HEK293T (cell line): ENCODE results near the gene FMO3.

Experiments used
- CTCF ChIA-PET: fragments of 350-600 bp; formaldehyde crosslinking; extraction: SDS; loops from one replicate; lab custom pipeline; 2021; ENCODE audit warnings: antibody characterized with exemption, inconsistent platforms; lab: Yijun Ruan, JAX
- POLR2A ChIA-PET: fragments of 350-600 bp; formaldehyde crosslinking; extraction: SDS; loops from one replicate; lab custom pipeline; 2020; ENCODE audit warnings: antibody characterized with exemption, inconsistent platforms; lab: Yijun Ruan, JAX
- DNase-seq: peaks from one replicate; pipeline ENCODE4 v3.0.0; 2012; ENCODE audit warnings: mixed read lengths; ENCODE audit errors: extremely low spot score
- ARNT ChIP-seq: fragments of 450-650 bp; IDR thresholded peaks from 2 replicates; pipeline ENCODE4 v1.6.1; 2017; ENCODE audit warnings: mild to moderate bottlenecking
- BHLHE40 ChIP-seq: fragments of 450-650 bp; IDR thresholded peaks from 2 replicates; pipeline ENCODE4 v1.6.1; 2016; ENCODE audit warnings: mild to moderate bottlenecking, moderate library complexity, borderline replicate concordance
- CTBP1 ChIP-seq: fragments of 450-650 bp; IDR thresholded peaks from 2 replicates; pipeline ENCODE4 v1.6.1; 2016; ENCODE audit warnings: borderline replicate concordance
- ELF4 ChIP-seq: fragments of 450-650 bp; IDR thresholded peaks from 2 replicates; pipeline ENCODE4 v1.6.1; 2017; ENCODE audit warnings: antibody characterized with exemption
- FOXA1 ChIP-seq: fragments of 450-650 bp; IDR thresholded peaks from 2 replicates; pipeline ENCODE4 v1.6.1; 2016; ENCODE audit warnings: mild to moderate bottlenecking
- FOXK2 ChIP-seq: fragments of 450-650 bp; IDR thresholded peaks from 2 replicates; pipeline ENCODE4 v1.6.1; 2016; ENCODE audit warnings: mild to moderate bottlenecking
- FOXM1 ChIP-seq: fragments of 450-650 bp; IDR thresholded peaks from 2 replicates; pipeline ENCODE4 v1.6.1; 2017; ENCODE audit warnings: mild to moderate bottlenecking, borderline replicate concordance
- HDGF ChIP-seq: fragments of 450-650 bp; IDR thresholded peaks from 2 replicates; pipeline ENCODE4 v1.6.1; 2017; ENCODE audit warnings: antibody characterized with exemption, borderline replicate concordance
- L3MBTL2 ChIP-seq: fragments of 450-650 bp; conservative IDR thresholded peaks from 2 replicates; pipeline ENCODE4 v1.6.1; 2016; ENCODE audit warnings: mild to moderate bottlenecking
- LEF1 ChIP-seq: fragments of 450-650 bp; IDR thresholded peaks from 2 replicates; pipeline ENCODE4 v1.6.1; 2017; ENCODE audit warnings: mild to moderate bottlenecking, borderline replicate concordance
- NFRKB ChIP-seq: fragments of 450-650 bp; IDR thresholded peaks from 2 replicates; pipeline ENCODE4 v1.6.1; 2016; ENCODE audit warnings: mild to moderate bottlenecking, moderate library complexity
- SP1 ChIP-seq: fragments of 450-650 bp; IDR thresholded peaks from 2 replicates; pipeline ENCODE4 v1.6.1; 2017
- SUZ12 ChIP-seq: fragments of 450-650 bp; IDR thresholded peaks from 2 replicates; pipeline ENCODE4 v1.6.1; 2016; ENCODE audit warnings: mild to moderate bottlenecking
- TARDBP ChIP-seq: fragments of 450-650 bp; IDR thresholded peaks from 2 replicates; pipeline ENCODE4 v1.6.1; 2016
- ZNF384 ChIP-seq: fragments of 450-650 bp; IDR thresholded peaks from 2 replicates; pipeline ENCODE4 v1.6.1; 2016
- TF ChIP-seq, protein P1 (sequence below): fragments of 450-650 bp; IDR thresholded peaks from 2 replicates; pipeline ENCODE4 v1.6.1; 2016

FMO3 gene

DNA sequence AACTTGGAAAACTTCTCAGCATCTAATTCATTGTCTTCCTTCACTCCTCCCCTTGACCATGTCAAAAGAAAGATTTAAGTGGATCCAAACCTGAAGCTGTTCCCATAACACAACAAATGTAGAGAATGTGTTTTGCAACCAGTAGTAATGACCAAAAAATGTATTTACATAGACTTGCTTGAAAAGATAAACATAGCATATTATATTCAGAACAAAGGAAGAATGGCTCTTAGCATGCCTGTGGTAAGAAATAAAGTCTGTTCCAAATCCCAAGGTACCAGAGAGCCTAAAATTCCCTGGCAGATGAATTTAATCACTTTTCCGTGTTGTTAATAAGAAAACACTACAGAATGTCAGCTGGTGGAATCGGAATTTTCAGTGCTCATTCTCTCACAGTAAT is 36.8 kb downstream of the FMO3 start:
- POLR2A ChIA-PET: no interaction called here
- TF ChIP-seq LEF1 (no peak), SP1 (no peak), TARDBP (no peak), ELF4 (no peak), FOXA1 (no peak), FOXM1 (no peak), FOXK2 (no peak), SUZ12 (no peak), BHLHE40 (no peak), ZNF384 (no peak), CTBP1 (no peak), ARNT (no peak), L3MBTL2 (no peak), NFRKB (no peak), HDGF (no peak)
- TF ChIP-seq, protein P1, sequence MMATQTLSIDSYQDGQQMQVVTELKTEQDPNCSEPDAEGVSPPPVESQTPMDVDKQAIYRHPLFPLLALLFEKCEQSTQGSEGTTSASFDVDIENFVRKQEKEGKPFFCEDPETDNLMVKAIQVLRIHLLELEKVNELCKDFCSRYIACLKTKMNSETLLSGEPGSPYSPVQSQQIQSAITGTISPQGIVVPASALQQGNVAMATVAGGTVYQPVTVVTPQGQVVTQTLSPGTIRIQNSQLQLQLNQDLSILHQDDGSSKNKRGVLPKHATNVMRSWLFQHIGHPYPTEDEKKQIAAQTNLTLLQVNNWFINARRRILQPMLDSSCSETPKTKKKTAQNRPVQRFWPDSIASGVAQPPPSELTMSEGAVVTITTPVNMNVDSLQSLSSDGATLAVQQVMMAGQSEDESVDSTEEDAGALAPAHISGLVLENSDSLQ: no peak
- CTCF ChIA-PET: no interaction called here
- DNase-seq: no peak

DNA sequence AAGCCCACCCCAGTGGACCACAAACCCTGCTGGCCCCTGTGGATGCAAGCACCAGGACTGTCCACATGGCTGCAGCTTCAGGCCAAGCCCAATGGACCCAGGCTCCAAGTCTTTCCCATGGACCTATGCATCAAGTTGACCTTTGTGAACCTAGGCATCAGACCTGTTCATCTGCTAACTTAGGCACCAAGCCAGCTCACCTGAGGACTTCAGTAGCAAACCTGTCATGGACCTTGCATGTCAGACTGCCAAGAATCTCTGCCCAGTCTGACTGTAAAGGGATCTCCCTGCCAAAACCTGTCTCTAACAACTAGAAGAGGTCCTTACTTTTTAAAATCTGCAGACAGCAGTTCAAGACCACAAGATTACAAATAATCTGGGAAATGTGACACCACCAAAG is 37.8 kb downstream of the FMO3 start:
- ChIA-PET CTCF (no interaction called here), POLR2A (no interaction called here)
- TF ChIP-seq HDGF (no peak), FOXM1 (no peak), SUZ12 (no peak)
- TF ChIP-seq, protein P1: no peak
- no peak for DNase-seq

DNA sequence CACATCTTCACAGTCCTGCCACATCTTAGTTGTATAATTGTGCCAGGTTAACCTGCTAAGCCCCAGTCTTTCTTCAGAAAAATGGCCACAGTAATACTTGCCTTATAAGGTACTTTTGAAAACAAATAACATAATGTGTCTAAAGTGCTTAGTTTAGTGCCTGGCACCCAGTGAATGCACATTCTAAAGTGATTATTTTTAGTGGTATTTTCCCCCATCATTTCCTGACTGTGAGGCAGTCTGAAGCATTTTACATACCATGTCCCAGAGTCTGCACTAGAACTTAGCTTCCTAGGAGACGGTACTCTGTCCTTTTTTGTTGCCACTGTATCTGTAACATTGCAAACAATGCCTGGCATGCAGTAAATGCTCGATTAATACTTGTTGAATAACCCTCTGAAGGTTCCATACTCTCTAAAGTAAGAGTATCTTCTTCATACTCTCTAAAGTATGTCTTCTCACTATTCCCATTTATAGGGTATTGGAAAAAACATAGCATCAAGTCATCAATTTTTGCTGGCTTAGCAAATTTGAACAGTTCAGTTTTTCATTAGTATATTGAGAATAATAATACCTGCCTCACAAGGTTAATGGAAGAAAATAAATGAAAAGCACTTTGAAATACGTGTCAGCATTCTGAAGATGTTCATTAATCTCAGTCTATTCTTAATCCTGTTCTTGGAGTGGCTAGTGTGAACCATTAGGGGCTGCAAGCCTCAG is 43.7 kb downstream of the FMO3 start:
- ChIA-PET CTCF (no interaction called here), POLR2A (no interaction called here)
- TF ChIP-seq FOXK2: no peak
- TF ChIP-seq FOXA1: no peak
- TF ChIP-seq ARNT: no peak
- no peak for TF ChIP-seq SUZ12
- no peak for TF ChIP-seq BHLHE40
- TF ChIP-seq FOXM1: no peak
- TF ChIP-seq CTBP1: no peak
- no peak for TF ChIP-seq L3MBTL2
- TF ChIP-seq, protein P1: no peak
- TF ChIP-seq TARDBP: no peak
- no peak for TF ChIP-seq ZNF384

DNA sequence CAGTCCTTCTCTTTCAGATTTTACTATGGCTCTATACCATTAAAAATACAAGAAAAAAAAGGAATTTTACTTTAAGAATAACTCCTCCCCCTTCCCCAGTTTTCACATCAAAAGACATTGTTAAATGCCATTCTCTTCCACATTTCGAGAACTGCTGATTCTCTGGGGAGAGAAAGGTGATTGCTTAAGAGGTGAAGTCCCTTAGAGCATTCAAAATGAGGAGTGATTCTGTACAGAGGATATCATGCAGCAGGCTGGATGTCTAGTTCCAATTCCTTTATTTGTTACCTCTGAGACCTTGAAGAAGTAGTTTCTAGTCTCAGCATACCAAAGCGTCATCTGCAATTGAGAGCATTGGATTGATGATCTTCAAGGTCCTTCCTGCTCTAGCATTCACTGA is 46.9 kb downstream of the FMO3 start:
- ChIA-PET POLR2A (no interaction called here), CTCF (interaction anchor here (1.1 kb wide), 1 partner anchor 171 kb away, joined by 3 read pairs; no protein-coding TSS in a partner anchor)
- DNase-seq: no peak
- TF ChIP-seq HDGF (no peak), L3MBTL2 (no peak), SUZ12 (no peak), ELF4 (no peak), LEF1 (no peak), BHLHE40 (no peak), FOXK2 (no peak), NFRKB (no peak), ZNF384 (no peak), ARNT (no peak), FOXM1 (no peak), FOXA1 (no peak)

More for the DNA sequence above, 43.7 kb downstream of the FMO3 start:
- DNase-seq: no peak

DNA sequence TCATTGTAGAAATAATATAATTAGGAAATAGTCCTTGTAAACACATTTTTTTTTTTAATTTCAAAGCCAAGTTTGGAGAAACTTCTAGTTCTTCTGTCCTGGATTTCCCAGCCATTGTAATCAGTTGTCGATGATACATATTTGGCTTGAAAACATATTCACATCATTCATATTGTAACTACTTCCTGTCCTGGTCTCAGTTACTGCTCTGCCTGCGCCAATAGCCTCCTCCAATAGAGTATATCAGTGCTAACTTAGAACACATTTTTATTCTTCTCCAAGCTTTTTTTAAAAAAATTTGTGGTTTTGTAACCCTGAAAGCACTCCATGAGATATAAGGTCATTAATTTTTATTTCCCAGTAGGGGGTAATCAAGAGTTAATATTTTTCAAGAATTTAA is 48.3 kb downstream of the FMO3 start:
- DNase-seq: no peak
- CTCF ChIA-PET: interaction anchor here (0.7 kb wide), 1 partner anchor 27 kb away, joined by 4 read pairs; no protein-coding TSS in a partner anchor
- POLR2A ChIA-PET: no interaction called here
- TF ChIP-seq CTBP1 (no peak), SUZ12 (no peak), NFRKB (no peak), ELF4 (no peak), SP1 (no peak), ARNT (no peak), HDGF (no peak), LEF1 (no peak), FOXK2 (no peak)

DNA sequence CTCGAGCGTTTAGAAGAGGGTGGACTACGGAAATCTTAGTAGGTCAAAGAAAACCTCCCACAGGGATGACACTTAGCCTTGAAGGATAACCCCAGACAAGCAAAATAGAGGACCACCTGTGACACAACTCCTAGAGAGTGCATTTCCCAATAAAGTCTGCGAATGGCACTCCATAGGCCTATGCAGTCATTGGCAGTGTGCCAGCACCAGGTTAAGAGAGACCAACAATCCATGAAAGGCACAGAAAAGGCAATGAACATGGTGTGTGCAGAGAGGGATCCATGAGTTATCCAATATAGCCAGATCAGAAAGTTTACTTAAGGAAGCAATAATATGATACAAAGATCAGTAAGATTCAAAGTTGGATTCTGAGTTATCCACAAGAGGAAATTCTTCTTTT is 49.2 kb downstream of the FMO3 start:
- CTCF ChIA-PET: no interaction called here
- no peak for TF ChIP-seq ELF4
- POLR2A ChIA-PET: no interaction called here
- DNase-seq: no peak

DNA sequence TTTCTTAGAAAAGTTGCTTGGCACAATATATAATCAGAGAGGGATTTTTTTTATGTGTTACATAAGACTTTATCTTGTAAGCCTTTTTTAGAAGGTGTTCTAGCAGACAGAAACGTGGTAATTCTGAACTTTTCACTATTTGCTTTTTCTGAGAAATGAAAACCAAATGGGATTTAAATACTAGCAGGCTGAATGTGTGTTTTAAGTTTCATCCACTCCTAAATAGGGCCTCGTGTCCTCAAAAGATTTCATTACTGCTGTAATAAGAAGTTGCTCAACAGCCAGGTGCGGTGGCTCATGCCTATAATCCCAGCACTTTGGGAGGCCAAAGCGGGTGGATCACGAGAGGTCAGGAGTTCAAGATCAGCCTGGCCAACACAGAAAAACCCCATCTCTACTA is 49.7 kb downstream of the FMO3 start:
- CTCF ChIA-PET: no interaction called here
- no peak for DNase-seq
- POLR2A ChIA-PET: no interaction called here

More for the DNA sequence above, 49.7 kb downstream of the FMO3 start:
- TF ChIP-seq ARNT (no peak), ZNF384 (no peak), HDGF (no peak), SUZ12 (no peak), FOXM1 (no peak), ELF4 (no peak), FOXK2 (no peak), CTBP1 (no peak), TARDBP (no peak), L3MBTL2 (no peak), NFRKB (no peak), LEF1 (no peak), SP1 (no peak), BHLHE40 (no peak), FOXA1 (no peak)
- TF ChIP-seq, protein P1: no peak
